NCI-H2196 (cell line): Measurements from ENCODE around the gene LIME1.
"Not testable (repeated sequence)": the region's sequence is repeated elsewhere in the genome, so short reads cannot be mapped to it uniquely, and the experiment has no call there.

Experiments used
- DNase-seq: peaks from one replicate; lab custom pipeline; 2025; ENCODE audit not compliant: unreplicated experiment; lab: John Stamatoyannopoulos, UW

LIME1 gene

DNA sequence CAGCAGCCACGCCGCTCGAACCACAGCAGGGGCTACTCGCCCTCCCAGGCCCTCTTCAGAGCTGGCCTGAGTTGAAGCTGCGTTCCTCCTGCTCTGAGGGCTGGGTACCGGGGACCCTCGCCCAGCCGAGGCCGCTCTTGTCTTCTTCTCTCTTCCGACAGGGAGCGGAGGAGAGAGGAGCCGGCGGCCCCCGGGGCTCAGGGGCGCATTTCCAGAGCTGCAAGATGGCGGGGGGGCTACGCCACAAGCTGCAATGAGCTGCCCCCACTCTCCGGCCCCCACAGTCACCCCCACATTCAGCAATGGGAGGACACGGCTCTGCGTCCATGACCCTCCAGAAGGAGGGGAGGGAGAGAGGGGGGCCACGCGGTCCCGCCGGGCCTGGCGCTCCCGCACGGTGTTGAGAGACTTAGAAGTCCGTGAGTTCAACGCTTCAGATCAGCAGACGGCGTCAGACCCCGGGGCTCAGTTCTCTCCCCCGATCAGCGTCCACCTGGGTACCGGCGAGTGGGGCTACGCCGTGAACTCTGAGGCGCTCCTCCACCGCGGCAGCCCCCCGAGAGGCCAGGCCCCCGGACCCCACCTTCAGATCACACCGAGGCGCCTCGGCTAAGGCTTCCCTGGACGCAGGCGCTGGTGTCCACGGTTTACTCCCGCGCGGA, 34.7 kb downstream of the LIME1 start:
- no peak for DNase-seq

DNA sequence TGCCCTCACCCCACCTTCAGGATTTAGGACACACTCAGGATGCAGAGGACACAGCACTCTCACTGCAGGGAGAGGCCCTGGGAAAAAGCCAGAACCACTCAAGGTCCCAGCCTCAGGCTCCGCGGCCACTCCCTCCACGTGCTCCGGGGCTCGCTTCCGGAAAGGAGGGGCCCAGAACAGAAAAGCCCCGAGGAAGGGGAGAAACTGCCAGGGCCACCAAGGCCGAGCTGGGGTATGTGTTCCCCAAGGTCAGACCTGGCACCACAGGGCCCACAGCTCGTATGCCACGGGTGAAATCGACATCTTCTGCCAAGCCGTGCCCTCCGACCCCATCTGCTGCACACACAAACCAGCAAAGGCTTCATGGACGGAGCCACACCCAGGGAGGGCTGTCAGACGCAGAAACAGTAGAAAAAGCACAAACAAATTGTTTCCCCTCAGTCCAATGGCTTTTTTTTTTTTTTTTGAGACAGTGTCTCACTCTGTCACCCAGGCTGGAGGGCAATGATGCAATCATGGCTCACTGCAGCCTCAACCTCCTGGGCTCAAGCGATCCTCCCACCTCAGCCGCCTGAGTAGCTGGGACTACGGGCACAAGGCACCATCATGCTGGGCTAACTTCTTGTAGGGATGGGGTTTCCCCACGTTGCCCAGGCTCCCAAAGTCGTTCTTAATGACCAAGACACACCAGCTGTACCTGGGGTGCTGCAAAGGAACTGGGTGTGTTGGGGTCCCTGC, 36.5 kb downstream of the LIME1 start:
- no peak for DNase-seq

DNA sequence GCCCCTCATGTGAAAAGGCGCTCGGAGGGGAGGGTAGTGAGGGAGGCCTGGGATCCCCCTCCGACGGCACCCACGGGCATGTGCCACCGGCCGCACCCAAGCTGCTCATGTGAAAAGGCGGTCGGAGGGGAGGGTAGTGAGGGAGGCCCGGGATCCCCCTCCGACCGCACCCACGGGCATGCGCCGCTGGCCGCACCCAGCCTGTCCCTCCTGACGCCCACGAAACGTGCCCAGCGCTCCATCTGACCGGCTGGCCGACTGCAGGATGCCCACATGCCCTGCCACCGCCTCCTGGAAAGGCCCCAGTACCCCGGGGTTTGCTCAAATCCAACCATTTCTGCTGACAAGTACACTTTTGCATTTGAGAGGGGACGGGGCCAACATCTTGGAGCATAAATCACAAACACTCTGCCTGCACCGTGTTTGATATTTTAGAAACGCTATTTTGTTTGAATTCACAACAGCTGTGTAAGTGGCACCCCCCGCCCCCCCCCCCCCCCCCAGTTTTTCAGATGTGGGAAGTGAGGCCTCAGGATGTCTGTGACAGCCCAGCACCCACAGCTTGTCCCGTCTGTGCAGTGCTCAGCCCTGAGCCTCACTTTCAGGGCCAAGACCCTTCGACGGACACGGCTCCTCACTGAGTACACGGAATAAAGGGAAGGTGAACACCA, 37.2 kb downstream of the LIME1 start:
- DNase-seq = no peak

DNA sequence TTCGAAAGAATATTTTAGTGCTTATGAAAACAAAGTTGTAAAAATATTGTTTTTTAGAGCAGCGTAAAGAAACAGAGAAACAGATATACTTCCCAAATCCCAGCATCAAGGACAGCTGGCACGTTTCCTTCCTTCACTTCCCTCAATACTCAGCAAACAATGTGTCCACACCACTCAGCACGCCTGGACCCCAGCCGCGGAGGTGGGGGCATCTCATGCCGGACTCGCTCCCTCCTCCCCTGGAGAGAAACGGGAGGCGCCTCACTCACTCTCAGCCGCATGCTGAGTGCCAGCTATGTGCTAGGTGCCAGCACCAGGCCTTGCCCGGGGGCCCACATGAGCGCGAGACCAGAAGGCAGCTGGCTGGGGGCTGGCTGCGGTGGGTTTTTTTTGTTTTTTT, 37.8 kb downstream of the LIME1 start:
- DNase-seq = no peak

DNA sequence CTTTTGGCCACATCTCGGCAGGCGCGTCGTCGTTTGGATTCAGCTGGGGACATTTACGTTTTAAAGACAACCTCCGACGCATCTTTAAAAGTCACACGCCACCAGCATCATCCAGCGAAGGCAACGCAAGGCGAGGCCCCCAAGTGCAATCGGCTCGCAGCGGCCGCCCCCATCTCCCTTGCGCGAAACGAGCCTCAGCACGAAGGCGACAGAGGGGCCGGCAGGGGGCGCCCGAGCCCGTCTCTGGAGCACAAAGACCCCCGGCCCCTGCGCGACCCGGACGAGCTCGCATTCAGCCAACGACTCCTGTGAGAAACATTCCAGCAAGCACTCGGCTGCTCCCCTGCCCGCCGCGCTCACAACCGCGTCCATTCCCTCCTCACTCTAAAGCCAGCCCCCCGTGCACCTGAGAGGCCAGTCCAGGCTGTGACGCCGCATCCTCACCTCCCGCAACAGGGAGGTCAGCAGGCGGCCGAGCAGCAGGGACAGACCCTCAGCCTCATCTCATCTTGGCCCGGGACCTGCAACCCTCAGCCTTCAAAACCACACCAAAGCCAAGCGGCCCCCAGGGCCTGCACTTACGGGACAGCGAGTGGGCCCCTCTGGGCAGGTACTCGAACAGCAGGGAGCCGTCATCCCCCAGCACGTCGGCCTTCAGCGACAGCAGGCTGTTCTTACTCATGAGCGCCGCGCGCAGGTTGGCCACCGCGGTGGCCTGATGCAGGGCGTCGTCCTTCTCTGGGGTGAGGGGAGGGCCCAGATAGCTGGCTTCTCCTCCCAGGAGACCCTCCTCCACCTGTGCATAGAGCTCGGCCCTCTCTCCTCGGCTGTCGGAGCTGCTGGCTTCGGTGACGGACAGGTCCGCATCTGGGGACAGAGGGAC, 38.9 kb downstream of the LIME1 start:
- DNase-seq = no peak

DNA sequence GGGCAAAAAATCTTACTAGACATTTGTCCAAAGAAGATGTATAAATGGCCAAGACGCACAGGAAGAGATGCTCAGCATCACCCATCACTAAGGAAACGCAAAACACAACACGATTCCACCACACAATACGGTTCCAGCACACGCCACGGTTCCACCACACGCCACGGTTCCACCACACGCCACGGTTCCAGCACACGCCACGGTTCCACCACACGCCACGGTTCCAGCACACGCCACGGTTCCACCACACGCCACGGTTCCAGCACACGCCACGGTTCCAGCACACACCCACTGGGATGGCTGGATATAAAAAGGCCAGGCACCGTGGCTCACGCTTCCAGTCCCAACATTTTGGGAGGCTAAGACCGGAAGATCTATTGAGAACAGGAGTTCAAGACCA, 40.4 kb downstream of the LIME1 start:
- DNase-seq = not testable (repeated sequence)

DNA sequence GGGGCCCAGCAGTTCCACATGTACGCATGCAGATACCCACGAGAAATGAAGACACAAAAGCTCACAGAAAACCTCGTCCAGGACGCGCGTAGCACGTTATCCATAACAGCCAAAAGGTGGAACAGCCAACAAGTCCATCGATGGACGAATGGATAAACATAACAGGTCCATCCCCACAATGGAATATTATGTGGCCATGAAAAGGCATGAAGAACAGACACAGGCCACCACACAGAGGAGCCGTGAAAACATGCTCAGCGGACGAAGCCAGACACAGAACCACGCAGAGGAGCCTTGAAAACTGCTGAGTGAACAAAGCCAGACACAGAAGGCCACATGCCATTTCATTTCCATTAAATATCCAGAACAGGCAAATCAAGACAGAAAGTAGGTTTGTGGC, 41.1 kb downstream of the LIME1 start:
- DNase-seq = no peak

DNA sequence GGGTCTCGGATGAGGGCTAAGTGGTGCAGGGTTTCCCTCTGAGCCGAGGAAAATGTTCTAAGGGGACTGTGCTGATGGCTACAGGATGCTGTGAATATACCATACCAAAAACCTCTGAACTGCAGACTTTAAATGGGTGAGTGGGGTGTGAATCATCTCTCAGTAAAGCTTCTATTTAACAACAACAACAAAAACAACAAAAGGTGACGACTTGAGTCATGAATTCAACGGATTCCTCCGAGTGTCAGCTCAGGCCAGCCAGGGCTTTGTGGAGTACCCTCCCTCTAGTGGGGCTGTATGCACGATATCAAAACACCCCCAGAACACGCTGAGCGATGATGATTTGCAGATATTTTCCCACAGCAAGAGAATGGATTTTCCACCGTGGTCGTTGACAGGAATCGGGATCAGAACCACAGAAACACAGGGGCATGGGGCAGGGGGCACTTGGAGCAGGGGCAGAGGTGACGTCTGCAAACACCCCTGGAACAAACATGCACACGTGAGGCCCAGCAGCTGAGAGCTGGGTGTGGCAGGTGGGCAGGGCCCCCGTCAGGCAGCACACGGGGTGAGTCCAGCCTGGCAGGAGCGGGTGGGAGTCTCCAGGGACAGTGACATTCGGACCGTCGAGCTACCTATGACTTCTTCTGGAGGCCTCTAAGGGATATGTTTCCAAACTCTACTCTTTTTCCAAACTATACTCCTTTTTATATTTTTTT, 41.7 kb downstream of the LIME1 start:
- no peak for DNase-seq

DNA sequence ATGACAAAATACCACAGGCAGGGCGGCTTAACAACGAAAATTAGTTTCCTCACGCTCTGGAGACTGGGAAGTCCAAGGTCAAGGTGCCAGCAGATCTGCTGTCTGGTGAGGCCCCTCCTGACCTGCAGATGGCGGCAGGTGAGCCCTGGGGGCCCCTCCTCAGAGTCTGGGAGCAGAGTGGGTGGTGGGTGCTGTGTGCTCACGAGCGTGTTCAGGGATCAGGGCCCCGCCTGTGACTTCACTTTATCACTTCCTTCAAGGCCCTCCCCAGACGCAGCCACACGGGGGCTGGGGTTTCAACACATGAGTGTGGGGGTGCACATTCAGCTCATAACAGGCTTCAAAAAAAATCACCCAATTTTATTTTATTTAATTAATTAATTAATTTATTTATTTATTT, 42.4 kb downstream of the LIME1 start:
- DNase-seq = no peak

DNA sequence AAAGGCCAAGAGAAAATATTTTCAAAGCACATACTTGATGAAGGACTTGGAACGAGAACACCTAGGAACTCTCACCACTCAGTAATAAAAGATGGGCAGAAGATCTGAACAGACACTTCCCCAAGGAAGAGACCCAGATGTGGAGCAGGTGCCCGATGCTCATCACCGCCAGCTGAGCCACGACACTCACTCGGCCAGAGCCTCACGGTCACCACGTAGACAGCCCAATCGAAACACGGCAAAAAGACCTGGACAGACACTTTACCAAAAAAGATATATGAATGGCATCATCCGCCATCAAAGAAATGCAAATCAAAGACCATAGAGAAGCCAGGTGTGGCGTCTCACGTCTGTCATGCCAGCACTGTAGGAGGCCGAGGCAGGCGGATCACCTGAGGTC, 44.7 kb downstream of the LIME1 start:
- no peak for DNase-seq

DNA sequence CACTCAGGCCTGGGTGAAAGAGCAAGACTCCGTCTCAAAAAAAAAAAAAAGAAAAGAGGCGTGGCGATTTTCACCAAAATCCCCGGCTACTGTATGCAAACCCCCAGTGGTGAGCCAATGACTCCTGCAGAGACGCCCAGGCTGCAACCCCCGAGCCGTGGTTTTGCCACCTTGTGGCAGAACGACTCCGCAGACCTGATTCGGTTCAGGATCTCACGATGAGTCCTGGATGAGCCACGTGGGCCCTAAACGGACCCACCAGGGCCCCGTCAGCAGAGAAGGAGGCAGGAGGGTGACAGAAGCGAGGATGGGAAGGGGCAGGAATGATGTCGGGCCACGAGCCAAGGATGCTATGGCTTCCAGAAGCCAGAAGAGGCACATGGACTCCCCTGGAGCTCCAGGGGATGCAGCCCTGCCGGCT, 45.6 kb downstream of the LIME1 start:
- DNase-seq = no peak

DNA sequence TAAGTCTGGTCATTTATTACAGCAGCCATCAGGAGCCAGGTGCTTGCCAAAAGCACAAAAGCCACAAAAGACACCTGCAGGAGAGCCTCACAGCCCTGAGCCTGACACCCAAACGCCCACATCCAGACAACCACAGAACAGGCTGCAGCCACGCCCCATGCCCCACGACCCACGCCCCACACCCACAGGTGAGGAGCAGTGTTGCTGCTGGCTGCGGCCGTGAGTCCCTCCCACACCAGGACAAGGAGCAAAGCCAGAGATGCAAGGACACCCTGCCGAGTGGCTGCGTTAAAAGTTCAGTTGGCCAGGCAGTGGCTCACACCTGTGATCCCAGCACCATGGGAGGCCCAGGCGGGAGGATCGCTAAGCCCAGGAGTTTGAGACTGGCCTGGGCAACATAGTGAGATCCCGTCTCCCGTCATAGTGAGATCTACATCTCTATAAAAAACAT, 46.1 kb downstream of the LIME1 start:
- DNase-seq = no peak

DNA sequence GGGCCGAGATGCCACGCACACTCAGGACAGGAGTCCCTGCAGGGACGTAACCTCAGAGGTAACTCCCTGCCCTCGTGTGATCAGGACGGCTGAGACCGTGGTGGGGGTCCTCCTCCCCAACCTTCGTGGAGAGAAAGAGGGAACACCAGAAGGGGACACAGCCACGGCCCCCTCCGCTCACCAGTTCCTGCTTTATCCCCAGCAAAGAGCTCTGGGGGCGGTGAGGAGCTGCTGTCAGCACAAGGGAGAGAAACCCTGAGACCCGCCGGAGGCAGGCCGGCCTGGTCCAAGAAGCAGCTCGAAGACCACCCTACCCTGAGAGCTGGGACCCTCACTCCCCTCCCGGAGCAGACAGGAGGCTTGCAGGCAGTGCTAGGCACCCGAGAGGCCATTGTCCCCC, 47.5 kb downstream of the LIME1 start:
- DNase-seq = no peak

DNA sequence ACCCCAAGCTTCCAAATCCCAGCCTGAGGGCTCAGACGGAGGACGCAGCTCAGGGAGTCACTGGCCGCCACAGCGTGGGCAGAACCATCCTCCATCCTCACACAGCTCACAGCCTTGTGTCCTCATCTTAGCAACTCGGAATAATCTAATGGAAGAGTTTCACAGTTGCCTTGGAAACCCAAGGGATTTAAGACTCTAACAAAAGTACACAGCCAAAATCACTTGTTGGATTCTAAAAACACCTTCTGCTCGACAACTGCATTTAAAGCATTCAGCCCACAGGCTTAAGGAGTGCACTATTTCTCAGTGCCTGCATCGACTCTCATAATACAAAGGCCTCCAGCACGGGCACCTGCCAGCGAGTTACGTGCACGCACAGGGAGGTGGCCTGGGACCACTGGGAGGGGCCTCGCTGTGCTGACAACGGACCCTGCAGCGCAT, 49.2 kb downstream of the LIME1 start:
- no peak for DNase-seq

DNA sequence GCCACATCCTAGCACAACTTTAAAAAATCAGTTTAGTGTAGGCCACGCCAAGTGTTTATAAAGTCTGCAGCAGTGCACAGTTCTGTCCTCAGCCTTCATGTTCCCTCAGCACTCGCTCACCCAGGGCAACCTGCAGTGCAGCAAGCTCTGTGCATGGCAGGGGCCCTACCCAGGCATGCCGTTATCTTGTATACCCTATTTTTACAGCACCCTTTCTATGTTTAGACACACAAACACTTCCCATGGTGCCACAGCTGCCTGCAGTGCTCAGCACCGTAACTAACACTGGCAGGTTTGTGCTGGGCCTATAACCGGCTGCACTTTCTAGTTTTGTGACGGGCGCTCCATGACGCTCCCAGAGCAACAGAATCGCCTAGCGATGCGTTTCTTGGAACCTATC, 50.8 kb downstream of the LIME1 start:
- DNase-seq = no peak

DNA sequence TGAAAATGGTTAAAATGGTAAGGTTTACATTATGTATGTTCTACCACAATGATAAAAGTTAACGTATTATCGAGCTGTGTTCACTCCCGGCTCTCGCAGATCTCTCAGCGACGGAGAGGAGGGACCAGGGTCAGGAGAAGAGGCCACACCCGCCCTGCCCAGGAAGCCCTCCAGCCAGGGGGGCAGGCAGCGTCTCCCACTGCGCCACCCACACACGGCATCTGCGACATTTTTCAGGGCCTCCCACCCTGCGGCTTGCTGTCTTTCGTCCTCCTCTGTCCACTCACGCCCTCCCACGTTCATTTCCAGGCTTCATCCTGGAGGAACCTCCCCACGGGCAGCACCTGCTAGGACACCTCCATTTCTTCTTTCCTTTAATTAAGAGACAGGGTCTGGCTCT, 51.3 kb downstream of the LIME1 start:
- no peak for DNase-seq
